Activated naive CD8-positive, alpha-beta T cell (primary cell): ENCODE data around the gene HNRNPL.

Source experiments
- H3K27ac Mint-ChIP-seq: one replicate; pipeline ENCODE4 v1.8.0; 2021; ENCODE audit warnings: mixed read lengths
- H3K27me3 Mint-ChIP-seq: one replicate; pipeline ENCODE4 v1.8.0; 2021; ENCODE audit warnings: mixed read lengths
- H3K36me3 Mint-ChIP-seq: one replicate; pipeline ENCODE4 v1.8.0; 2021; ENCODE audit warnings: mixed read lengths
- H3K4me1 Mint-ChIP-seq: one replicate; pipeline ENCODE4 v1.8.0; 2021; ENCODE audit warnings: low read depth, mixed read lengths
- H3K4me3 Mint-ChIP-seq: one replicate; pipeline ENCODE4 v1.8.0; 2021; ENCODE audit warnings: mild to moderate bottlenecking, mixed read lengths
- H3K9me3 Mint-ChIP-seq: one replicate; pipeline ENCODE4 v1.8.0; 2021; ENCODE audit warnings: low read depth, mixed read lengths

The HNRNPL gene

DNA sequence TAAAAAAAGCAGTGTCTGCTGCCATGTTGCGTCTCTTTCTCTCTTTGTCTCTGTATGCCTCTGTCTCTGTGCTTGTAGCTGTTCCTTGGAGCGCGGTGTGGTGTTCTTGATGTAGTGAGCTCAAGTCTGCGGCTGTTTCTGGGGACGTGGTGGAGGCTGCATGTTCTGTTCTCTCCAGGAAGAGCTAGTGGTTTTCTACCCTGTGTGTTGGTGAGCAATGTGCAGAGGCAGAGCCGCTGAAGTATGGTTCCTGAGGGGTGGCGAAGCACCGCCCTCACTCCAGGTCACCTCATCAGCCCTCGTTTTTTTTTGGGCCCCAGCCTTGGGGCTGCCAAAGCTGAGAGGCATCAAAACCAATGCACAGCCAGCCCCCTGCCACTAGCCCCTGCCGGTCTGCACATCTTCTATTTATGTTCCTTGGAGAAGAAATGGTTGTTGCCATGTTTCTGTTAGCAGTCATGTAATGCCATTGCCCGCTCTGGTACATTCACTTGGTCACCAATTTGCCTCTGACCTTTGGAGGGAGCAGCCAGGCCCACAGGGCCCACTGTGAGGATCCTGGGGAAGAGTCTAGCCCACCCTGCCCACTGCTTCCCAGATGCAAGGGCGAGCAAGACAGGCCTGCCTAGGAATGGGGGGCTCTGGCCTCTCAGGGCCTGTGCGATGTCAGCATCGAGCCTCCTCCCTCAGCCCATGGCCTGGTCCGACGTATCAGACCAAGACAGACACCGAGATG lies 7.2 kb downstream of the HNRNPL start:
- Mint-ChIP-seq H3K9me3 (no peaks in the 10 kb centered on the region), H3K27me3 (no peaks in the 10 kb centered on the region), H3K4me3 (peak overlapping the region; percentile 87), H3K4me1 (peaks cover 90% of the 10 kb centered on the region), H3K27ac (peak overlapping the region; percentile 98), H3K36me3 (peaks cover 24% of the 10 kb centered on the region)

DNA sequence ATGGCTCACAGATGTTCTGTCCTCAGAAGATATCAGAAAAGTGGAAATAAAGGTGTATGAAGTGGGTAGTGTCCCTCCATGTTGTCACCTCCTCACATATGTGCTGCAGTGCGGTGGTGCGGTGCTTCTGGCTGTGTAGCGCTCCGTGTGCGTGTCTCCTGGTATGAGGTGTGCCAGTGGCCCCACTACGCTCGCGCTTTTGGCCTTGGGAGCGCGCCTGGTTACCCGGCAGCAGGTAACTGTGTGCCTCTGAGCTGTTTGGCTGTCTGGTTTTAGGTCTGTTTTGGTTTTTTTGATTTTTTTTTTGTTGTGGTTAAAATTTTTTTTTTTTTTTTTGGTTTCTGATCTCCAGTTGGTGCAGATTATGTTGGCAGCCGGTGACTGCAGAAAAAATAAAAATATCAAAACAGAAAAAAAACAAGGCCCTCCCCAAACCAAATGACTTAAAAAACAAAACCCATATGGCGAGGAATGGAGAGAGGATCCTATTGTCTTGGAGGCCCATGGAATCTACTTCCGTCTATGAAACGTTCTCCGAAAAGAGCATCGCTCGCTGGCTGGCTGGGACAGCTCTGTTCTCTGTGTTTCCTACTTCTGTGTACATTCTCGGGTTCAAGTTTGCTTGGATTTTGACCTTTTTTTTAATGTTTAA lies 7.9 kb downstream of the HNRNPL start:
- peak overlapping the region; percentile 87 for H3K4me3 Mint-ChIP-seq
- H3K27me3 Mint-ChIP-seq = no peaks in the 10 kb centered on the region
- H3K36me3 Mint-ChIP-seq = peaks cover 24% of the 10 kb centered on the region
- peak overlapping the region; percentile 98 for H3K27ac Mint-ChIP-seq
- H3K4me1 Mint-ChIP-seq = peaks cover 87% of the 10 kb centered on the region
- no peaks in the 10 kb centered on the region for H3K9me3 Mint-ChIP-seq

DNA sequence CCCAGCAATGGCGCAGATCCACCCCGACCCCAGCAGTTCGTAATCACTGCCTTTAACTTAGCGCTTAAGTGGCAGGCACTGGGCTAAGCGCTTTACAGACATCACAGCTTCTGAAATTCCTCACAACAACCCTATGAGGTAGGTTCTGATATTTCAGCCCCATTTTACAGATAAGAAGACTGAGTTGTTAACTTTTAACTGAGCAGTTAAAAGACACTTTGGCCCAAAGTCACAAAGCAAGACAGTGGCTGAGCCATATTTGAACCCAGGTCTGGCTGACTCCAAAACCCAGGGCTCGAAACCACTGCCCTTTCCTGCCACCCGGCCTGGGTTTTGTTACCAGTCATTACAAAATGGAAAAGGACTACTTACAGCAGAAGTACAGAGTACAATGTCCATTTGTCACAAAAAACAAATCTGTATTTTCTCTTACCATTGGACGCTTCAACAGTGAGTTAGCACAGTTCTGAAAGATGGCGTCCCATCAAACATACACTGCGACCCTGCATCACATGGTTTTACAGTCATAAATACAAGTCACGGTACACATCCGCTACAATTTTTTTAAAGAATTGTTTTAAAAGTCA lies 8.5 kb downstream of the HNRNPL start:
- Mint-ChIP-seq H3K9me3 (no peaks in the 10 kb centered on the region), H3K27me3 (no peaks in the 10 kb centered on the region), H3K4me1 (peaks cover 84% of the 10 kb centered on the region), H3K36me3 (peaks cover 24% of the 10 kb centered on the region), H3K4me3 (peak overlapping the region; percentile 87), H3K27ac (peak overlapping the region; percentile 98)

DNA sequence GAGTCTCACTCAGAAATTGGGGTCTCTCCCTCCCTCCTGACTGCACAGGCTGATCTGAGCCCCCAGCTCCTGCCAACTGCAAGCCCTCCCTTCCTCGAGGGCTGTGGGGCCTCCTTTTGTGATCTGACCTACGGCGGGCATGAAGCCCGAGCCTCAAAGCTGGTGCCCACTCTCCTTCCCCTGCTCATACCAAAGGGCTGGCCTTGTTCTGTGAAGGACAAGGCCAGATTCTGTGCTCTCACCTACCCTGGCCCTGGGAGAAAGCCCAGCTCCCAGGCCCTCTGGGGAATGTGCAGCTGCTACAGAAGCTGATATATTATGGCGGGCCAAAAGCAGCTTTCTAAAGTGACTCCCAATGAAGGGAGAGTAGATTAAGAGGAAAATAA lies 9.2 kb downstream of the HNRNPL start:
- H3K4me3 Mint-ChIP-seq = peak overlapping the region; percentile 87
- peaks cover 78% of the 10 kb centered on the region for H3K4me1 Mint-ChIP-seq
- peak overlapping the region; percentile 98 for H3K27ac Mint-ChIP-seq
- H3K27me3 Mint-ChIP-seq = no peaks in the 10 kb centered on the region
- peaks cover 24% of the 10 kb centered on the region for H3K36me3 Mint-ChIP-seq
- H3K9me3 Mint-ChIP-seq = no peaks in the 10 kb centered on the region

DNA sequence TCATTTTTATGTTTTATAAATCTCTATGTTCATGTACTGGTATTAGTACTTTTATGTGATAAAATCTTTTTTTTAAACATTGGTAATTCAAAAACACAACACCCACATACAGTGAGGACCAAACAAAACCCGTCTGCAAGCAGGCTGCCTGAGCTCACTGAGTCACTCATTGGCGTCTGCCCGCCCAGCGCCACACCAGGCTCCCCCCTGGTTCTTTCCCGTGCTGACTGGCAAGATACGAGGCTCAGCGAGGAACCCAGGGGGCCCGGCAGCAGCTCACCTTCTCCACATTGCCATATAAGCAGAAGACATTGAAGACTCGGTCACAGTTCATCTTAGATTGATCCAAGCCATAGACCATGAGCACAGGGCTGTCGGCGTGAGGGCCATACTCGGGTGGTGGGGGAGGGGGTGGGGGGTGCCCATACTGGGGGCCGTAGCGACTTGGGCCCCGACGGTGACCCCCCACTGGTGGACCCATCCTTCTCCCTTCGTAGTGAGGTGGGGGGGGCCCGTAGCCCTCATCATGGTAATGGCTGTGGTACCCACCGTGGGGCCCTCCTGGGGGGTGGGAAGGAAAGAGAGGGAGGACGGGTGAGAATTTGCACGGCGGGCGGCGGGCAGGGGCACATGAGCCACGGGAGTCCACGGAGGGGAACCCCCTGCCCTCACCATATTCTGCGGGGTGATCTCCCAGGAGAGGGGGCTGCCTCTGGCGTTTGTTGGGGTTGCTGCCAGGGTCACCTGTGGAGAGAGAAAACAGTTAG lies 9.8 kb downstream of the HNRNPL start:
- Mint-ChIP-seq H3K27me3 (no peaks in the 10 kb centered on the region), H3K9me3 (no peaks in the 10 kb centered on the region), H3K4me1 (peaks cover 75% of the 10 kb centered on the region), H3K36me3 (peaks cover 22% of the 10 kb centered on the region), H3K4me3 (peak overlapping the region; percentile 68), H3K27ac (peak overlapping the region; percentile 98)

DNA sequence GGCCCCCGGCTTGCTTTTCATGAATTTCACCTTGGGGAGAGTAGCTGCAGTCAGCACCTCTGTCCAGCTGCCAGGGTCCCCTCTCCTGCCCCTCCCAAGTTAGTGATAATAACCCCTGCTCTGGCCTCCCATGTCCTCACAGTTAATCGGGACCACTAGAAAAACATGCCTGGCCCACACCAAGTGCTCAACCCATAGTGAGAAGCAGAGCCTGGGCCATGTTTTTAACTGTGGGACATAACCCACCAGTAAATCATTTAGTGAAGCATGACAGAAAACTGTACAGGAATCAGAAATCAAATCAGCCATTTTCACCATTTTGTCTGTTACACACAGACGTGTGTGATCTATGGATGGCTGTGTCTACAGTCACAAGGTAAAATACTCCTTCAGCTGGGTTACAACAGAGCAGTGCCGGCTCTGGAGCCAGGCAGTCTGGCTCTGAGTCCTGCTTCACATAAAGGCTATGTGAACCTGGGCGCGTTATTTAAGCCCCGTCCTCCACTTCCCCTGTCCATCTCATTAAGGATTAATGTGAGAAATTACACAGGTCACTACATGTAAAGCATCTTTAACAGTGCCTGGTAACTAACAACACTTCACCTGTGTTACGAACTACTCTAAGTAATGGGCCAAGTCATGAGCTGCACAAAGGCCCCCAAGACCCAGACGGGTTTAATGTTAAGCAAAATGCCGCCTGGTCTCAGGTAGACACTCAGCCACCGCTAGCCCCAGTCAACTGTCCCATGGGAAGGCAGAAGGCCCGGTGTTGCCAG lies 10.6 kb downstream of the HNRNPL start:
- peaks cover 70% of the 10 kb centered on the region for H3K4me1 Mint-ChIP-seq
- peak overlapping the region; percentile 68 for H3K4me3 Mint-ChIP-seq
- no peaks in the 10 kb centered on the region for H3K27me3 Mint-ChIP-seq
- no peaks in the 10 kb centered on the region for H3K9me3 Mint-ChIP-seq
- H3K36me3 Mint-ChIP-seq = peaks cover 19% of the 10 kb centered on the region
- H3K27ac Mint-ChIP-seq = peak overlapping the region; percentile 93

DNA sequence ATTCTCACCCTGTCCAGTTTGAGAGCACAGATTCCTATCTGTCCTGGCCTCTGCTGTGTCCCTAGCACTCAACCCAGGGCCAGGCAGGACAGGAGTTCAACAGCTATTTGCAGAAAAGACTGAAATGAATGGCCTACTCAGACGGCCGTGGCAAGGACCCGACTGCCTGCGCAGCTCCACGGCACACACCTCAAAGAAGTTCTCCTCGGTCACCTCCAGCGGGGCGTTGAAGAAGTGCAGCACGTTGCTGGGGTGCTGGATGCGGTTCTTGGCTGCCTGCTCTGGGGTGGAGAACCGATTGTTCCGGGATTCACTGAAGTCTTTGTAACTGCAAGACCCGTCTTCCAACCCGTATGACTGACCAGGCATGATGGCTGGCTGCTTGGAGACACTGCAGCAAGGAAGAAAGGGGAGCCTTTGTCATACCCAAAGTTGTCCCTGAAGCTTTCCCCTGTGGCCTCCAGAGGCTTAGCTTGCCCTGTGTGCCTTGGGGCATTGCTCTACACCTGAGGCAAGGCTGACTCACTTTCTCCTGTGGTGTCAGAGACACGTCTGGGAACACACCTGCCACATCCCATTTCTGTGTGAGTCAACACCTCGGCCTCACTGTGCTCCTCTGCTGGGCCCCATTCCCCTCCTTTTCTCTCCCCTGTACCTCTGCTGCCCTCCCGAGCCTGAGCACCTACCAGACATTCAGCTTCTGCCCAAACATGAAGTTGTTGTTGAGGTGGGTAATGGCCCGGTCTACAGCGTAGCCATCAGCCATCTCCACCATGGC lies 11.4 kb downstream of the HNRNPL start:
- H3K27ac Mint-ChIP-seq = peak overlapping the region; percentile 93
- peaks cover 62% of the 10 kb centered on the region for H3K4me1 Mint-ChIP-seq
- no peaks in the 10 kb centered on the region for H3K9me3 Mint-ChIP-seq
- peak overlapping the region; percentile 68 for H3K4me3 Mint-ChIP-seq
- peaks cover 14% of the 10 kb centered on the region for H3K36me3 Mint-ChIP-seq
- no peaks in the 10 kb centered on the region for H3K27me3 Mint-ChIP-seq

DNA sequence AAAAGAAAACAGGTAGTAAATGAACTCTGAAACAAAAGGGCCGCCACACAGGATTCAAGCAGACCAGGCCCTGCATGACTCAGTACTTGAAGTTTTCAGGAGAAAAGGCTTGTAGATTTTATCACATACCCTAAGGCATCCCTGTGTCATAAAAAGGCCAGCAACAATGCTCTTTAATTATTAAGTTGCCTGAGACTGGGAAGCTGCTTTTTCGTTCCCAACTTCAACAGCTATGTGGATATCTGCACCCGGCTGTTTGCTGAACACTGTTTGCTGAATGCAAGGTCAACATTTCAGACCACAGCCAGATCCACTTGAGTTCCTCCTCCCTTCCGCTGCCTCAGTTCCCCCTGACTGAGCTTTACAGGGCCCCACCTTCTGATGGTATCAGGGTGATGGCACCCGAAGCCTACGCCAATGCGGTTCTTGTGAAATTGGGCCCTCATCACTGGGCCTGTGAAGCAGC lies 12.1 kb downstream of the HNRNPL start:
- no peaks in the 10 kb centered on the region for H3K9me3 Mint-ChIP-seq
- H3K36me3 Mint-ChIP-seq = peaks cover 12% of the 10 kb centered on the region
- peaks cover 55% of the 10 kb centered on the region for H3K4me1 Mint-ChIP-seq
- H3K4me3 Mint-ChIP-seq = no peak overlapping the region
- peak overlapping the region; percentile 68 for H3K27ac Mint-ChIP-seq
- H3K27me3 Mint-ChIP-seq = no peaks in the 10 kb centered on the region

DNA sequence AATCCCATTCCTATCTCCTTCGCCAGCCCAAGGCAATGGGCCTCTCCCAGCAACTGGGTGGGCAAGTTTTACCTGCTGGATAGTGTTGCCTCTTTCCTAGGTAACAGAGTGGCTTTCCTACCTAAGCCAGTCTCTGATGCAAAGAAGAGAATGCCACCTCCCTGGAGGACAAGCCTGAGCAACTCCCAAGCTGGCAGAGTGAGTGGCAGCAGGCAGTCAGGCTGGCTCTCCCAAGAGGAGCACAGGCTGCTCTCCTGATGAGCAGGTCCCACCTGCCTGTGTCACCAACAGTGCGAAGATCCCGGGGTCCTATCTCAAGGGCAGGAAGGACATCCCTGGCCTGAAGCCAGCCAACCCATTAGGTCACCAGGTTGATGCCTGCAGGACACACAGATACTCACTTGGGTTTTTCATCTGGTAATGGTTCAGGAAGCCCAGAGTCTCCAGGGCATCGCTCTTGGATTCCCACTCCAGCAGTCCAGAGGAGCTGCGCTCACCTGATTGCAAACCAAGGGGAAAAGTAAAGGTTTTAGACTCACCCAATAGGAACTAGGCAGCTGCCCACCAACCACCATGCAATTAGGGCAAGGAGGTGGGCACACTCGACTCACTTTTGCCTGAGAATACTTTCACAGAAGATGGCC lies 12.7 kb downstream of the HNRNPL start:
- H3K27me3 Mint-ChIP-seq = no peaks in the 10 kb centered on the region
- no peaks in the 10 kb centered on the region for H3K9me3 Mint-ChIP-seq
- H3K27ac Mint-ChIP-seq = peak overlapping the region; percentile 68
- H3K4me1 Mint-ChIP-seq = peaks cover 51% of the 10 kb centered on the region
- no peak overlapping the region for H3K4me3 Mint-ChIP-seq
- peaks cover 10% of the 10 kb centered on the region for H3K36me3 Mint-ChIP-seq

DNA sequence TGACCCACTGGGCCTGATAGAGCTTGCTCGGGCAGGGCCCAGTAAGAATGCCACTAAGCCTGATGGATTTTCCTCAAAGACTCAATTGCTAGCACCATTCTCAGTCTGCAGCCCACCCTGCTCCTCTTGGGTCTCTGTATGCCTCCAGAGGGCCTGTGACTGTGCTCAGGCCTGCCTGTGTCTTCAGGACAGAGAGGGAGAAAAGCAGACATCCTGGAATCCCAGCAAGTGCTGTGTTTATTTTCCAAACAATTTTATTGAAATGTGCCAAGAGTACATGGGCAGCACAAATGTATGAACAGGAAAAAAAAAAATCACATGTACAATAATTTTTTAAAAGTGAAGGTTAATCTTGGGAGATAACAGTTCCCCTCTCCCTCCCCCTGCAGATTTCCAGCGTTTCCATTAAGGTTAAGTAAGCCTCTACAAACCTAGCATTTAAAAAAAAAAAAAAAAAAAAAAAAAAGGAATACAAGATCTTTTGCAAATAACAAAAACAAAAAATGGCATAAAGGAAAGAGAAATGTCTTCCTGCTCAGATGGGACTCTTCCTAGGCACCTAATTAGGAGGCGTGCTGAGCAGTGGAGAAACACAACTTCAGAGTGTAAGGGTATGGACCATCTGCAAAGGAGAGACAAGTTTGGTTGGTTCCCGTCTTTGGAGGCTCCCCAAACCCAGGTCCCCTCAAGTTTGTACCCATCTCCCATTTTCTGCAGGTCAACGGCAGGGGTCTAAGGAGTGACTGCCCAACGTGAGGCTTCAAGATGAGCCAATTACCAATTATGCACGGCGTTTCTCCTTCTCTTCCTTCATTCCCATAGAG lies 13.4 kb downstream of the HNRNPL start:
- Mint-ChIP-seq H3K36me3 (peaks cover 5% of the 10 kb centered on the region), H3K27ac (peak overlapping the region; percentile 66), H3K9me3 (no peaks in the 10 kb centered on the region), H3K4me3 (no peak overlapping the region), H3K4me1 (peaks cover 49% of the 10 kb centered on the region), H3K27me3 (no peaks in the 10 kb centered on the region)

DNA sequence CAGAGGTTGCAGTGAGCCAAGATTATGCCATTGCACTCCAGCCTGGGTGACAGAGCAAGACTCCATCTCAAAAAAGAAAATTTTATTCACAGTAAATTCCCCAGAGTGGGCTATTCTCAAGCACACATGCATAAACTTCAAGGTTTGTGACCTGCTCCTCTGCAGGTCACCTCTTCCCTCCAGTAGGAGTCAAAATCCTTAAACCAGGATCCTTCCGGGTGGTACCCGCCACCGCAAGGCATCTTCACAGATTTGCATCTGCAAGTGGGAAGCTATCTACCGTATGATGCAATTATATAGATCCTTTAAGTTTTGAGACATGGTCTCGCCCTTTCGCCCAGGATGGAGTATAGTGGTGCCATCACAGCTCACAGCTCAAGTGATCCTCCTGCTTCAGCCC lies 15.2 kb downstream of the HNRNPL start:
- H3K4me3 Mint-ChIP-seq = no peak overlapping the region
- H3K9me3 Mint-ChIP-seq = no peaks in the 10 kb centered on the region
- H3K27me3 Mint-ChIP-seq = no peaks in the 10 kb centered on the region
- peaks cover 49% of the 10 kb centered on the region for H3K4me1 Mint-ChIP-seq
- peaks cover 7% of the 10 kb centered on the region for H3K36me3 Mint-ChIP-seq
- no peak overlapping the region for H3K27ac Mint-ChIP-seq

DNA sequence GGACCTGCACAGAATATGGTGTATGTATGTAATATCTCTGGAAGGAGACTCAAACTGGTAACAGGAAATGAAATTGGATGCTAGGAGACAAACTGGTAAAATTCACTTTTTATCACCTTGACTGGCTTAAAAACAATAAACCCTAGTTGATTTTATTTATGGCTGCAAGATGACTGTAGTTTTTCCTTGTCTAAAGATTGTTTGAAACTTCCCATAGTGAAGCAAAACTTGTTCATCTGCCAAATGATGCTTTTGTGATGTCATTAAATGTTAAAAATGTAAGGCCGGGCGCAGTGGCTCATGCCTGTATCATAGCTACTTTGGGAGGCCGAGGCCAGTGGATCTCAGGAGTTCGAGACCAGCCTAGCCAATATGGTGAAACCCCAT lies 15.7 kb downstream of the HNRNPL start:
- peaks cover 4% of the 10 kb centered on the region for H3K36me3 Mint-ChIP-seq
- no peak overlapping the region for H3K4me3 Mint-ChIP-seq
- H3K9me3 Mint-ChIP-seq = no peaks in the 10 kb centered on the region
- peak overlapping the region; percentile 70 for H3K27ac Mint-ChIP-seq
- H3K4me1 Mint-ChIP-seq = peaks cover 44% of the 10 kb centered on the region
- no peaks in the 10 kb centered on the region for H3K27me3 Mint-ChIP-seq

DNA sequence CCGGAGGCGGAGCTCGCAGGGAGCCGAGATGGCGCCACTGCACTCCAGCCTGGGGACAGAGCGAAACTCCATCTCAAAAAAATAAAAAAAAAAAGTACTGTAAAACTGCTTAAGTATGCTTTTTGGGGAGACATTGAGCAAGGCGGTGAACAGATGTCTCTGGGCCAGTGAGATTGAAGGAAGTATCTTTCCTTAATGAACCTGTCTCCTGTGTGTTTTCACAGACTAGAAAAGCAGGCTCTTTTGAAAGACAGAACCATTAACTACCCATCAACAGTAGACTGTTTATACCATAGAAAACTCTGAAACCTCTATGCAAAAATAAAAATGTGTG lies 16.7 kb downstream of the HNRNPL start:
- Mint-ChIP-seq H3K27me3 (no peaks in the 10 kb centered on the region), H3K27ac (no peak overlapping the region), H3K9me3 (no peaks in the 10 kb centered on the region), H3K36me3 (peaks cover 3% of the 10 kb centered on the region), H3K4me3 (peak overlapping the region; percentile 13), H3K4me1 (peaks cover 35% of the 10 kb centered on the region)
